Body of pancreas (tissue), 4 donors: ENCODE data around the gene VEZF1. TPM values are rescaled to one million over a fixed set of nuclear protein-coding genes. Genes with fewer than 3 reads are reported as not detected.
A peak's percentile ranks its signal among the peaks of the same experiment; 100 is the strongest.

Source experiments
- ATAC-seq: fragments of 150-250 bp; one replicate; pipeline ENCODE4 v1.9.1; 2016
- DNase-seq, 4 donors: peaks; one replicate each; pipeline ENCODE4 v3.0.0-alpha.2; 2019
- H3K27ac ChIP-seq, 4 donors: fragments of 200-600 bp; sonication (generic); 1 replicate in 3 of 4; 2 replicates in 1 of 4; pipeline versions ENCODE4 v1.5.1 to v1.6.1; 2016 to 2019; ENCODE audit warnings: mild to moderate bottlenecking in 1 of 4, mixed read lengths in 1 of 4, moderate library complexity in 1 of 4
- H3K27me3 ChIP-seq, 2 donors: fragments of 200-600 bp; sonication (generic); one replicate each; pipeline ENCODE4 v1.6.0; 2016; ENCODE audit warnings: mild to moderate bottlenecking in 1 of 2
- H3K36me3 ChIP-seq, 2 donors: fragments of 200-600 bp; sonication (generic); replicated peaks in 1 of 2; 2 replicates each; pipeline ENCODE4 v1.5.1; 2016; ENCODE audit warnings: low read depth in 2 of 2; ENCODE audit not compliant: insufficient read depth in 1 of 2
- H3K4me1 ChIP-seq: fragments of 200-600 bp; sonication (generic); one replicate; pipeline ENCODE4 v1.6.0; 2016
- H3K4me3 ChIP-seq, 2 donors: fragments of 200-600 bp; sonication (generic); 1 replicate in 1 of 2; 2 replicates in 1 of 2; pipeline ENCODE4 v1.5.1; 2016 to 2019
- H3K9me3 ChIP-seq, 3 donors: fragments of 200-600 bp; sonication (generic); 1 replicate in 2 of 3; 2 replicates in 1 of 3; pipeline ENCODE4 v1.5.1; 2016
- CTCF ChIP-seq, 7 experiments: fragments of 450-650 bp in 4 of 7; fragments of 200-600 bp in 3 of 7; sonication (generic) in 3 of 7; IDR thresholded peaks; one replicate each; pipeline ENCODE4 v1.5.1; 2016 to 2019; ENCODE audit warnings: antibody characterized with exemption in 7 of 7
- POLR2A ChIP-seq, 3 donors: fragments of 450-650 bp; IDR thresholded peaks; one replicate each; pipeline ENCODE4 v1.6.1; 2016; ENCODE audit warnings: antibody characterized with exemption in 3 of 3, mild to moderate bottlenecking in 2 of 3
- WGBS, 2 donors: methylation state at CpG; one replicate each; pipeline ENCODE4 v1.1.5; 2017; 5-methylcytosine and 5-hydroxymethylcytosine counted together
- intact Hi-C: fragments of 100-400 bp; cut with DNase I; formaldehyde crosslinking; loops from one replicate; pipeline ENCODE4 v1.15.1; 2023
- total RNA-seq, 2 donors: library from RNA; depleted of rRNA; stranded (reverse); fragments of >200 nt; gene quantifications; one replicate each; pipeline ENCODE4 v1.1.0, GENCODE V29; 2016

Gene VEZF1
- total RNA-seq, 2 donors from 2014 or later, result 14.5 to 39.4 TPM

DNA sequence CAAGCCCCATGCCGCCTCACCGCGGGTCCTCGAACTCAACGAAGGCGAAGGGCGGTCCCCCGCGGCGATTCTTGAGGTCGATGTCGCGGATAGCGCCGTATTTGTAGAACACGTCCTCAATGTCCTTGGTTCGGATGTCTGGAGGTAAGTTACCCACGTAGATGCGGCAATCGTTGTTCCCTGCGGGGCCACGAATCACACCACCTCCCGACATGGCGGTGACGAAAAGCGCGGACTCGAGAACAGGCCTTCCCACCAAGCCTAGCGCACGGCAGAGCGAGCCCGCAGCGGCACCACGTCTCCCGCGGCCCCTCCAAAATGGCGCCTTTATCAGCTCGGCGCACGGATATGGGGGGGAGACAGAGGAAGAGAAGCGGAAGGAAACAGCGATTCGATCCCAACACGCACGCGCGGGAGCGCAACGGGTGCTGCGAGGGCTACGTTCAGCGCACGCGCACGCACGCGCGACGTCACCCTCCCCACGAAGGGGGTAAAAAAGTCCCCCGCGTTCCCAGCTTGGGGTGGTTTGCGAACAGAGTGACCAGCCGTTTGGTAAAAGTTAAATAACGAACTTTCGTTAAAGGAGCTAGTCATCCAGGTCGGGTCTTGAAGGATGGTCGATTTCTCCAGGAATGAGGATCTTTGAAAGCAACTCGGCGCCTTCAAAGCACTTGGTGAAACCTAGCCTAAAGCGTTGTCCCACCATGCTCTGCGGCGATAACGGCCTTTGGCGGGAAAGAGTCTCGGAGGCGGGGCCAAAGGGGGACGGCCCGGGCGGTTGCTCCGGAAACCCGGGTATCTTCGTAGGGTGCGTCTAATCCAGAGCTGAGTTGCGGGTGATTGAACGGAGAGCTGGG is 19.1 kb upstream of the VEZF1 start, which contains the start of gene SRSF1:
TSS of gene SRSF1 (minus strand) at position 323 of the 857 bp plus-strand sequence. CDS start at position 214, 109 bp downstream.
- WGBS, 2 donors, result 0 to 1% methylated on average over 75 to 84 of the region's 86 CpGs
- TF ChIP-seq POLR2A (IDR thresholded peaks at IDR 0.05), result peak; percentile 83 to 96 (median 96)
- peak in 2 of 7 experiments; percentile 4 to 19 for TF ChIP-seq CTCF (IDR thresholded peaks at IDR 0.05)

DNA sequence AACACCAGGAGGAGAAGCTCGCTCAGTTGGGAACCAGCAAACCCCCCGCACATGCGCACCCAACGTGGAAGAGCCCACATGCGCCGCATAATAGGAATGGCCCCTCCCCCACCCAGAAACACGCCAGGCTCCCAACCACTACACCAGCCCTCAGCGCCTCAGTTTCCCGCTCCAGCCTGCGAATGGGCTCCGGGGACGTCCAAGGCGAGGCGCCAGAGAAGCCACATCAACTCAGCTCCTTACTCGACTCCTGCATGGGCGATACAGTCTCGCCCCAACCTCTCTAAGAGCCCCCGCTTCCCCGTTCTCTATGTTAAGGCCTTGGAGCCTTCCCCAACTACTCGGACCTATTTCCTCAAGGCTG is 18.5 kb upstream of the VEZF1 start:
- peak overlapping the region; percentile 86 to 95 for H3K4me3 ChIP-seq
- H3K4me1 ChIP-seq, result peaks cover 47% of the 10 kb centered on the region
- no peaks in the 10 kb centered on the region for H3K27me3 ChIP-seq
- intact Hi-C loops, result no loop called here
- no peak for TF ChIP-seq POLR2A (IDR thresholded peaks at IDR 0.05)
- TF ChIP-seq CTCF (IDR thresholded peaks at IDR 0.05), result no peak
- WGBS, 2 donors, result 0% methylated on average over 8 to 20 of the region's 20 CpGs
- H3K9me3 ChIP-seq, result no peaks in the 10 kb centered on the region
- peak overlapping the region; percentile 93 to 97 (median 96) for H3K27ac ChIP-seq
- DNase-seq (peak; percentile 70 to 85 (median 78)), ATAC-seq (peak; percentile 43)
- H3K36me3 ChIP-seq, result peaks cover 0 to 8% of the 10 kb centered on the region in 2 donors

More for the DNA sequence above, 19.1 kb upstream of the VEZF1 start, which contains the start of gene SRSF1:
- Histone ChIP-seq H3K27me3 (no peaks in the 10 kb centered on the region), H3K4me3 (peak within 1 kb of the TSS; percentile 86 to 95), H3K36me3 (peaks cover 0 to 8% of the 10 kb centered on the region in 2 donors), H3K27ac (peak within 1 kb of the TSS; percentile 93 to 97 (median 96)), H3K4me1 (peaks cover 44% of the 10 kb centered on the region), H3K9me3 (no peaks in the 10 kb centered on the region)
- peak; percentile 96 for ATAC-seq
- DNase-seq, result peak; percentile 96 to 97 (median 97)
- intact Hi-C loops, result no loop called here

DNA sequence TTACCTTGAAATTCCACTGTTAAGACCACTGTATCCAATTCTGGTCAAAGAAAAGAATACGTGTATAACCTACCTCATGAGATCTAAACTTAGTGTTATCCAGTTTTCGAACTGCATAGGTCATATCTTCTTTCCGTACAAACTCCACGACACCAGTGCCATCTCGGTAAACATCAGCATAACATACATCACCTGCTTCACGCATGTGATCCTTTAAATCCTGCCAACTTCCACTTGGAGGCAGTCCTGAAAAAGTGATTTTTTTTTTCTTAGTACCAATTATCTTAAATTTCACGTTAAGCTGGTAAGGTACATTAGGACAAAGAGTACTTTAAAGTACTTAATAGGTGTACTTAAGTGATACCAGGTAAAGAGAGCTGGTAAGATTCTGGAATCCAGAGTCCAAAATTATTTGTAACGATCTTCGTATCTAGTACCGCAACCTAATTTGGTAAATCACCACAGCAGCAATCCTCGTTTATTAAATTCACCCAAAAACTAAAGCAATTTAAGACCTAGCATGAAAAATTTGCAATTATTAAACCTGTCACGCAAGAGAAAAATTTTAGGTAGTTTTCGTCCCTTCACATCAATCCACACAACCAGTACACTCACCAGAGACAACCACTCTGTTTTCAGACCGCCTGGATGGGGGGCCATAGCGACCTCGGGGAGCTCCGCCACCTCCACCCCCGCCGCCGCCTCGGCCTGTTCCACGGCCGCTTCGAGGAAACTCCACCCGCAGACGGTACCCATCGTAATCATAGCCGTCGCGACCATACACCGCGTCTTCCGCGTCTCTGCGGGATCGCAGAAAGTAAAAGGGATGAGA is 17.9 kb upstream of the VEZF1 start:
- intact Hi-C loops, result no loop called here
- no peaks in the 10 kb centered on the region for H3K27me3 ChIP-seq
- peak overlapping the region; percentile 93 to 97 (median 96) for H3K27ac ChIP-seq
- DNase-seq (no peak), ATAC-seq (no peak)
- no peaks in the 10 kb centered on the region for H3K9me3 ChIP-seq
- 1 to 3% methylated on average over 36 of the region's 36 CpGs for WGBS, 2 donors
- H3K36me3 ChIP-seq, result peaks cover 0 to 8% of the 10 kb centered on the region in 2 donors
- H3K4me1 ChIP-seq, result peaks cover 47% of the 10 kb centered on the region
- H3K4me3 ChIP-seq, result peak overlapping the region; percentile 86 to 95
- TF ChIP-seq POLR2A (IDR thresholded peaks at IDR 0.05), result no peak
- TF ChIP-seq CTCF (IDR thresholded peaks at IDR 0.05), result no peak

DNA sequence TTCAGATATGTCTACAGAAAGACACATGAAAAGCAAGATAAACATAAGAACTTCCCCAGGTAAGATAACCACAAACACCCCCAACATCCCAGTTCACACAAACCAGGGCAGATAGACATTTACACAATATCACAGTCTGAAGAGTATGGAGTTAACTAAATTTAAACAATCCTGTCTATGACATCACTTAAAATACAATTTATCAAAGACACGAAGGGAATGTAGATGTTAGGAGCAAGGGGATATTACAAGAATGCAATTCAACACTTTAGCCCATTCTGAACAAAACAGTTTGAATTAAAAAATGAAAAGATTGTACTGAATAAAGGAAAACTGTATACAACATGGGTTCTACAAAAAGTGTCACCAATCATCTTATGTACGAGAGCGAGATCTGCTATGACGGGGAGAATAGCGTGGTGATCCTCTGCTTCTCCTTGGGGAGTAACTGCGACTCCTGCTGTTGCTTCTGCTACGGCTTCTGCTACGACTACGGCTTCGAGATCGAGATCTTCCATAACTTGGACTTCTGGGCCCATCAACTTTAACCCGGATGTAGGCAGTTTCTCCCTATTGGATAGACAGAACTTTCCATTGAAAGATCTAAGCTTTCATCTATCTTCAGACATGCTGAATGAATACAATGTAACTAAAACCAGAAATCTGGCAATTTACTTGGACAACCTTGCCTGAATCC is 17.1 kb upstream of the VEZF1 start:
- intact Hi-C loops, result no loop called here
- Histone ChIP-seq H3K36me3 (peaks cover 0 to 8% of the 10 kb centered on the region in 2 donors), H3K9me3 (no peaks in the 10 kb centered on the region), H3K27me3 (no peaks in the 10 kb centered on the region), H3K4me1 (peaks cover 47% of the 10 kb centered on the region), H3K4me3 (no peak overlapping the region), H3K27ac (no peak overlapping the region)
- WGBS, 2 donors, result 13 to 19% methylated on average over 12 of the region's 12 CpGs
- DNase-seq (no peak), ATAC-seq (no peak)
- TF ChIP-seq POLR2A (IDR thresholded peaks at IDR 0.05), result no peak
- no peak for TF ChIP-seq CTCF (IDR thresholded peaks at IDR 0.05)
